HG03378 (cell line): ENCODE data around the gene CCDC154.

Experiments used
- ATAC-seq: cut with Tn5 transposase; IDR thresholded peaks from one replicate; pipeline ENCODE4 v1.9.1; 2021; ENCODE audit warnings: mild to moderate bottlenecking, moderate library complexity; ENCODE audit not compliant: unreplicated experiment

Gene CCDC154

GRCh38 chr16:1393613-1394176, 50.7 kb downstream of the CCDC154 start:
- no peak for ATAC-seq

GRCh38 chr16:1392826-1393225, 51.5 kb downstream of the CCDC154 start:
- no peak for ATAC-seq

GRCh38 chr16:1390239-1390779, 54.0 kb downstream of the CCDC154 start:
- ATAC-seq = no peak

- no peak for ATAC-seq
Measured at GRCh38 chr16:1389762-1390161, 54.6 kb downstream of the CCDC154 start.

DNA sequence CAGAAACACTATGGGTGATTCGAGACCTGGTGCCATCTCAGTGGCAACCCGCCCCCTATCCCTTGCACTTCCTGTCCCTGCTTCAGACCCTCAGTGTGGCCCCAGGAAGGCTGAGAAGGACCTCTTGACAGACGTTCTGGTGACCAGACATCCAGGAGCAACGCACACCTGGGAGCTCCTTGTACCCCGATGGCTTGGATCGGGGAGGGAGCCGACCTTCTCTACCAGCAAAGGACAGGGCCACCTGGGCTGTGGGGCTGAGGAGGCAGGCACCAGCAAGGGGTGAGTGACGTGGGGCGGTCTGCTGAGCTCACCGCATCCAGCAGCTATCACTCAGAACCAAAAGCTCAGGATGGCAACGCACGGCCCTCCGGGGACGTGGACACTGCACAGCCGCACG, 57.0 kb downstream of the CCDC154 start:
- ATAC-seq = no peak

DNA sequence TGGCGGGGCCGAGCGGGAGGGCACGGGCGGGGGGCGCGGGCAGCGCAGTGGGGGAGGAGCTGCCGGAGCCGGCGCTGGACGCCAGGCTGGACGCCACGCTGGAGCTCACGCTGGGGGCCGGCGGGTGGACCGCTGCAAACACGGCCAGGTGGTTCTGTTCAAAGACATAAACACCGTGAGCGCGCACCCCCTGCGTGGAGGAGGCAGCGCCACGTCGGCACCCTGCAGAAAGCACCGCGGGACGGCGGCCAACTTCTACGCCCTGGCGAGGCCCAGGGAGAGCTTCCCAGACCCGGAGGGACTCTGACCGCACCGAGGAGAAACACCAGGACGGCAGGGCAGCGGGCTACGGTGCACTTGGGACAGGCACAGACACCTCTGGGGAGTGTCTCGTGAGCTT, 59.1 kb downstream of the CCDC154 start:
- ATAC-seq = no peak
